ENCODE measurements around the gene LDB2. TPM values are rescaled to one million over a fixed set of nuclear protein-coding genes. Genes with fewer than 3 reads are reported as not detected.

The LDB2 gene
- total and polyA plus RNA-seq, 2 donors (not counting 1 experiment from before 2014, with no cell fraction given) = 41.6 to 78.3 TPM

DNA sequence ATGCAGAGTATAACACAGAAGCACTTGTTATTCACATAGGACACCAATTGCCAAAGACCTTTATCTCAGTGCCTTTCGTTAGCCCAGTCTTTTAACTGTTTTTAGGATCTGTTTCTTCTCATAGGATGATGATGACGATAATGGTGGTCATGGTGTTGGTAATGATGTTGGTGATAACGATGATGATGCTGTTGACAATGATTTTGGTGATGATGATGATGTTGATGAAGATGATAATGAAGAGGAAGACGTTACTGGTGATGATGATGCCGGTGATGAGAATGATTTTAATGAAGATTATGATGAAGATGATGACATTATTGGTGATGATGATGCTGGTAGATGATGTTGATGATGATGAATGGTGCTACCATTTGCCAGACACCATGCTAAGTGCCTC lies 29.8 kb downstream of the LDB2 start:
- H3K79me2 ChIP-seq (ENCODE audit: control insufficient read depth, insufficient read depth, low read length) = no peaks in the 10 kb centered on the region
- TF ChIP-seq, protein P1, sequence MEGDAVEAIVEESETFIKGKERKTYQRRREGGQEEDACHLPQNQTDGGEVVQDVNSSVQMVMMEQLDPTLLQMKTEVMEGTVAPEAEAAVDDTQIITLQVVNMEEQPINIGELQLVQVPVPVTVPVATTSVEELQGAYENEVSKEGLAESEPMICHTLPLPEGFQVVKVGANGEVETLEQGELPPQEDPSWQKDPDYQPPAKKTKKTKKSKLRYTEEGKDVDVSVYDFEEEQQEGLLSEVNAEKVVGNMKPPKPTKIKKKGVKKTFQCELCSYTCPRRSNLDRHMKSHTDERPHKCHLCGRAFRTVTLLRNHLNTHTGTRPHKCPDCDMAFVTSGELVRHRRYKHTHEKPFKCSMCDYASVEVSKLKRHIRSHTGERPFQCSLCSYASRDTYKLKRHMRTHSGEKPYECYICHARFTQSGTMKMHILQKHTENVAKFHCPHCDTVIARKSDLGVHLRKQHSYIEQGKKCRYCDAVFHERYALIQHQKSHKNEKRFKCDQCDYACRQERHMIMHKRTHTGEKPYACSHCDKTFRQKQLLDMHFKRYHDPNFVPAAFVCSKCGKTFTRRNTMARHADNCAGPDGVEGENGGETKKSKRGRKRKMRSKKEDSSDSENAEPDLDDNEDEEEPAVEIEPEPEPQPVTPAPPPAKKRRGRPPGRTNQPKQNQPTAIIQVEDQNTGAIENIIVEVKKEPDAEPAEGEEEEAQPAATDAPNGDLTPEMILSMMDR (conservative IDR thresholded peaks at IDR 0.05 in 1 of 2, IDR thresholded peaks at IDR 0.05 in 1 of 2; ENCODE audit: low read depth in 1 of 2, low read length in 2 of 2) = no peak
- no peak for TF ChIP-seq EZH2 (IDR thresholded peaks at IDR 0.05; ENCODE audit: low read length, missing control alignments)

DNA sequence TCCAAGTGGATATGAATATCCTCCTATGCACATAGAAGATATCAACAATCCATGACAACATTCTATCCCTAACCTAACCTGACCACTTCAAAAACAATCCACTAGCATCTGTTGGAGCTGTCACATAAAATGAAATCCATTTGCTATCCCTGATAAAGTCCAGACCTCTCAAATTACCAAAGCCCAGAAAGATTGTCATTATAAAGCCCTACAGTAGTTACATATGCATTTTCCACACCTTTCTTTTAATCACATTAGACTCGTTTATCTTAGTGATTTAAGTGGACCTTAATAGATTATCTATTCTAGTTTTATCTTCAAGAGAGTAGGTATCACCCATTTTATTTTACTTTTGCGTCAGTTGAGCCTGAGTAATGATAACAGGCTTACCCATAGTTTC lies 30.6 kb downstream of the LDB2 start:
- no peak overlapping the region for H3K9ac ChIP-seq (ENCODE audit: insufficient read depth, low read length)
- H4K20me1 ChIP-seq (ENCODE audit: control insufficient read depth, extremely low read depth, insufficient read depth, low read length) = no peaks in the 10 kb centered on the region
- H3K4me1 ChIP-seq (ENCODE audit: control insufficient read depth, extremely low read depth, insufficient read depth, low read length) = no peaks in the 10 kb centered on the region
- no peaks in the 10 kb centered on the region for H3K27me3 ChIP-seq (ENCODE audit: control insufficient read depth, insufficient read depth, low read length)
- H3K27ac ChIP-seq (ENCODE audit: insufficient read depth, low read length) = no peak overlapping the region
- H3K4me2 ChIP-seq (ENCODE audit: extremely low read depth, insufficient read depth, low read length) = no peak overlapping the region
- no peaks in the 10 kb centered on the region for H3K36me3 ChIP-seq (ENCODE audit: control insufficient read depth, insufficient read depth, low read length)
- TF ChIP-seq, protein P1 (conservative IDR thresholded peaks at IDR 0.05 in 1 of 2, IDR thresholded peaks at IDR 0.05 in 1 of 2; ENCODE audit: low read depth in 1 of 2, low read length in 2 of 2) = no peak
- no peak for TF ChIP-seq EZH2 (IDR thresholded peaks at IDR 0.05; ENCODE audit: low read length, missing control alignments)
- no peaks in the 10 kb centered on the region for H3K79me2 ChIP-seq (ENCODE audit: control insufficient read depth, insufficient read depth, low read length)
- no peaks in the 10 kb centered on the region for H3K9me3 ChIP-seq (ENCODE audit: control insufficient read depth, insufficient read depth, low read depth, low read length)
- H3K4me3 ChIP-seq (replicated peaks in 1 of 4; ENCODE audit: control extremely low read depth in 1 of 4, insufficient read depth in 1 of 4, low read depth in 3 of 4, low read length in 4 of 4) = no peak overlapping the region
- H2AFZ ChIP-seq (ENCODE audit: low read length) = no peak overlapping the region
- DNase-seq (ENCODE audit: low read depth in 2 of 2) = no peak

More for the DNA sequence above, 29.8 kb downstream of the LDB2 start:
- no peaks in the 10 kb centered on the region for H3K9me3 ChIP-seq (ENCODE audit: control insufficient read depth, insufficient read depth, low read depth, low read length)
- no peak overlapping the region for H3K9ac ChIP-seq (ENCODE audit: insufficient read depth, low read length)
- no peak overlapping the region for H2AFZ ChIP-seq (ENCODE audit: low read length)
- no peak overlapping the region for H3K4me3 ChIP-seq (replicated peaks in 1 of 4; ENCODE audit: control extremely low read depth in 1 of 4, insufficient read depth in 1 of 4, low read depth in 3 of 4, low read length in 4 of 4)
- DNase-seq (ENCODE audit: low read depth in 2 of 2) = no peak
- no peaks in the 10 kb centered on the region for H3K36me3 ChIP-seq (ENCODE audit: control insufficient read depth, insufficient read depth, low read length)
- H3K4me1 ChIP-seq (ENCODE audit: control insufficient read depth, extremely low read depth, insufficient read depth, low read length) = no peaks in the 10 kb centered on the region
- H3K4me2 ChIP-seq (ENCODE audit: extremely low read depth, insufficient read depth, low read length) = no peak overlapping the region
- no peaks in the 10 kb centered on the region for H3K27me3 ChIP-seq (ENCODE audit: control insufficient read depth, insufficient read depth, low read length)
- H3K27ac ChIP-seq (ENCODE audit: insufficient read depth, low read length) = no peak overlapping the region
- no peaks in the 10 kb centered on the region for H4K20me1 ChIP-seq (ENCODE audit: control insufficient read depth, extremely low read depth, insufficient read depth, low read length)

DNA sequence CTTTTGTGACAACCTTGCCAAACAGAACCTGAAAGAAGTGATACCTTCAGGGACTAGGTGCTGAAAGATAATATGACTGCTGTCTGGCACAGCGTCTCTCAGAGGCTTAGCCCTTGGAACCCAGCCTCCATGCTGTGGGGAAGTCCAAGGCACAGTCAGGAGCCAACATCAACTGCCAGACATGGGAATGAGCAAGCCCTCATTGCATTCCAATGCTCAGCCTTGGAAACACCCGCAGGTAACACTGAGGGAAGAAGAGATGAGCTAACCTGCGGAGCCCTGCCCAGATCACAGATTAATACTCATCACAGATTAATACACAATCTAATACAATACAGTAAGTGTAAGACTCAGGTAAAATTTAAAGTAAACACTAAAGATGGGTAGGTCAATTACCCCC lies 31.5 kb downstream of the LDB2 start:
- H3K27me3 ChIP-seq (ENCODE audit: control insufficient read depth, insufficient read depth, low read length) = no peaks in the 10 kb centered on the region
- no peak overlapping the region for H3K4me2 ChIP-seq (ENCODE audit: extremely low read depth, insufficient read depth, low read length)
- H3K36me3 ChIP-seq (ENCODE audit: control insufficient read depth, insufficient read depth, low read length) = no peaks in the 10 kb centered on the region
- H3K9ac ChIP-seq (ENCODE audit: insufficient read depth, low read length) = no peak overlapping the region
- no peaks in the 10 kb centered on the region for H3K9me3 ChIP-seq (ENCODE audit: control insufficient read depth, insufficient read depth, low read depth, low read length)
- H3K4me3 ChIP-seq (replicated peaks in 1 of 4; ENCODE audit: control extremely low read depth in 1 of 4, insufficient read depth in 1 of 4, low read depth in 3 of 4, low read length in 4 of 4) = no peak overlapping the region
- no peaks in the 10 kb centered on the region for H3K4me1 ChIP-seq (ENCODE audit: control insufficient read depth, extremely low read depth, insufficient read depth, low read length)
- H4K20me1 ChIP-seq (ENCODE audit: control insufficient read depth, extremely low read depth, insufficient read depth, low read length) = no peaks in the 10 kb centered on the region
- H3K27ac ChIP-seq (ENCODE audit: insufficient read depth, low read length) = no peak overlapping the region
- no peak for DNase-seq (ENCODE audit: low read depth in 2 of 2)
- TF ChIP-seq EZH2 (IDR thresholded peaks at IDR 0.05; ENCODE audit: low read length, missing control alignments) = no peak
- TF ChIP-seq, protein P1 (conservative IDR thresholded peaks at IDR 0.05 in 1 of 2, IDR thresholded peaks at IDR 0.05 in 1 of 2; ENCODE audit: low read depth in 1 of 2, low read length in 2 of 2) = no peak
- no peak overlapping the region for H2AFZ ChIP-seq (ENCODE audit: low read length)
- no peaks in the 10 kb centered on the region for H3K79me2 ChIP-seq (ENCODE audit: control insufficient read depth, insufficient read depth, low read length)
